ENCODE data around the gene MRPL19.

Gene MRPL19

GRCh38 chr2:75737961-75738360 is 91.4 kb downstream of the MRPL19 start:
- DNase-seq (ENCODE audit: low spot score): no peak

All from hematopoietic multipotent progenitor cell treated with erythropoietin and hydrocortisone succinate and interleukin-3 and kit ligand, for 15 days (in vitro differentiated cells).